Loucy (cell line): ENCODE measurements around the gene UBALD2.

ENCODE experiments used
- CTCF ChIP-seq: fragments of 200-600 bp; sonication (generic); conservative IDR thresholded peaks from 2 replicates; pipeline ENCODE4 v1.5.1; 2014; ENCODE audit warnings: mild to moderate bottlenecking, antibody characterized with exemption, low read length
- EZH2phosphoT487 ChIP-seq: fragments of 200-600 bp; IDR thresholded peaks from 2 replicates; pipeline ENCODE4 v1.6.1; 2018; ENCODE audit warnings: antibody characterized with exemption, mild to moderate bottlenecking, moderate library complexity, borderline replicate concordance

GRCh38 chr17:76263896-76264295 lies 1.3 kb upstream of the UBALD2 start:
- TF ChIP-seq CTCF (no peak), EZH2phosphoT487 (no peak)
